Measurements from ENCODE around the gene RGSL1. TPM values are rescaled to one million over a fixed set of nuclear protein-coding genes. Genes with fewer than 3 reads are reported as not detected.

Gene RGSL1
- total RNA-seq, 2 experiments from 2014 or later, result not detected

DNA sequence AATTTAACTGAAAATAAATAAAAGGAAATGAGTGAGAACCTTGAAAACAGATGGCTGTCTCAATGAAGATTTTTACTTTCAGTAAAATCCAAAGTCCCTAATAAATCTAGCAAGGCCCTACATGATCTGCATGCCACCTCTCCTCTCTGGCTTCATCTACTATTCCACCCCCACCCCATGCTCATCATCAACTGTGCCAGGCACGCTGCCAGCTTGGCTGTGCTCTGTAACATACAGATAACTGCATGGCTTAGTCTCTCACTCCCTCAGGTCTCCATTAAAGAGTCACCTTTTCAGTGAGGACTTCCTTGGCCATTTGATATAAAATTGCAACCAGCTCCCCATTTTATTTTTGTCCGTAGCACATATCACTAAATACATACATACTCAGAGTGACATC, 26.7 kb downstream of the RGSL1 start:
- no peaks in the 10 kb centered on the region for H3K36me3 ChIP-seq (ENCODE audit: insufficient read depth, low read length)
- no peaks in the 10 kb centered on the region for H3K9me2 ChIP-seq (ENCODE audit: insufficient read depth, low read length)
- intact Hi-C loops (cut with micrococcal nuclease; ENCODE audit: unreplicated experiment), result no loop called here
- no peak for TF ChIP-seq EZH2phosphoT487 (IDR thresholded peaks at IDR 0.05; ENCODE audit: borderline replicate concordance, low read depth, low read length)
- TF ChIP-seq, protein P1, sequence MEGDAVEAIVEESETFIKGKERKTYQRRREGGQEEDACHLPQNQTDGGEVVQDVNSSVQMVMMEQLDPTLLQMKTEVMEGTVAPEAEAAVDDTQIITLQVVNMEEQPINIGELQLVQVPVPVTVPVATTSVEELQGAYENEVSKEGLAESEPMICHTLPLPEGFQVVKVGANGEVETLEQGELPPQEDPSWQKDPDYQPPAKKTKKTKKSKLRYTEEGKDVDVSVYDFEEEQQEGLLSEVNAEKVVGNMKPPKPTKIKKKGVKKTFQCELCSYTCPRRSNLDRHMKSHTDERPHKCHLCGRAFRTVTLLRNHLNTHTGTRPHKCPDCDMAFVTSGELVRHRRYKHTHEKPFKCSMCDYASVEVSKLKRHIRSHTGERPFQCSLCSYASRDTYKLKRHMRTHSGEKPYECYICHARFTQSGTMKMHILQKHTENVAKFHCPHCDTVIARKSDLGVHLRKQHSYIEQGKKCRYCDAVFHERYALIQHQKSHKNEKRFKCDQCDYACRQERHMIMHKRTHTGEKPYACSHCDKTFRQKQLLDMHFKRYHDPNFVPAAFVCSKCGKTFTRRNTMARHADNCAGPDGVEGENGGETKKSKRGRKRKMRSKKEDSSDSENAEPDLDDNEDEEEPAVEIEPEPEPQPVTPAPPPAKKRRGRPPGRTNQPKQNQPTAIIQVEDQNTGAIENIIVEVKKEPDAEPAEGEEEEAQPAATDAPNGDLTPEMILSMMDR (conservative IDR thresholded peaks at IDR 0.05; ENCODE audit: low read length), result no peak
- H3K27ac ChIP-seq (ENCODE audit: low read depth, low read length, poor library complexity, severe bottlenecking), result no peak overlapping the region
- no TSS peak for BruUV-seq (replicated peaks)
- H3K9me3 ChIP-seq (ENCODE audit: low read length), result peaks cover 19% of the 10 kb centered on the region; the same call in 1 of the 2 replicates
- H3K4me2 ChIP-seq (ENCODE audit: low read length), result no peak overlapping the region
- H2AFZ ChIP-seq (ENCODE audit: low read length), result no peak overlapping the region
- ChIA-PET CTCF (ENCODE audit: unreplicated experiment) (no interaction called here), POLR2A (interaction anchor here (0.9 kb wide), 1 partner anchor 92 kb away, joined by 3 read pairs; no protein-coding TSS in a partner anchor)
- no peaks in the 10 kb centered on the region for H3K79me2 ChIP-seq (ENCODE audit: insufficient read depth, low read depth, low read length)
- H4K20me1 ChIP-seq (ENCODE audit: insufficient read depth, low read length), result no peaks in the 10 kb centered on the region
- DNase-seq (ENCODE audit: low spot score), result no peak
- no peak overlapping the region for H3K4me3 ChIP-seq (ENCODE audit: low read depth, low read length, poor library complexity, severe bottlenecking)
- H3K4me1 ChIP-seq (ENCODE audit: insufficient read depth, low read length, poor library complexity, severe bottlenecking), result no peaks in the 10 kb centered on the region

DNA sequence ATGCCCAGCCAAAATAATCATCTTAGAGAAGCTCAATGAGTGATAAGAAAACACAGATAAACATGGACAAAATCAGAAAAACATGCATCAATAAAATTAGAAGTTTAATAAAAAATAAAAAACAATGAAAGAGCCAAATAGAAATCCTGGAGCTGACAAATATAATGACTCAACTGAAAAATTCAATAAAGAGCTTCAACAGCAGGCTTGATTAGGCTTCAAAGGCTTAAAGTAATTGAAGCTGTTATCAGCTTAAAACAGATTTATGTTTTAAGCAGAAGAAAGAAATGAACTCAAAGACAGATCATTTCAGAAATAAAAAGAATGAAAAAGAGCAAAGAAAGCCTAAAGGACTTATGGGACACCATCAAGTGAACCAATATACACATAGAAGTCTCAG, 28.3 kb downstream of the RGSL1 start:
- Histone ChIP-seq H3K4me3 (ENCODE audit: low read depth, low read length, poor library complexity, severe bottlenecking) (no peak overlapping the region), H4K20me1 (ENCODE audit: insufficient read depth, low read length) (no peaks in the 10 kb centered on the region), H3K79me2 (ENCODE audit: insufficient read depth, low read depth, low read length) (no peaks in the 10 kb centered on the region), H2AFZ (ENCODE audit: low read length) (no peak overlapping the region), H3K9me2 (ENCODE audit: insufficient read depth, low read length) (no peaks in the 10 kb centered on the region), H3K4me2 (ENCODE audit: low read length) (no peak overlapping the region), H3K36me3 (ENCODE audit: insufficient read depth, low read length) (no peaks in the 10 kb centered on the region), H3K9me3 (ENCODE audit: low read length) (peaks cover 28% of the 10 kb centered on the region; the same call in 1 of the 2 replicates), H3K4me1 (ENCODE audit: insufficient read depth, low read length, poor library complexity, severe bottlenecking) (no peaks in the 10 kb centered on the region), H3K27ac (ENCODE audit: low read depth, low read length, poor library complexity, severe bottlenecking) (no peak overlapping the region)
- TF ChIP-seq, protein P1 (conservative IDR thresholded peaks at IDR 0.05; ENCODE audit: low read length), result no peak
- TF ChIP-seq EZH2phosphoT487 (IDR thresholded peaks at IDR 0.05; ENCODE audit: borderline replicate concordance, low read depth, low read length), result no peak
- POLR2A ChIA-PET, result interaction anchor here (0.6 to 1.7 kb wide), 7 partner anchors 9 to 449 kb away, joined by 3 to 7 read pairs (median 3); no protein-coding TSS in a partner anchor
- intact Hi-C loops (cut with micrococcal nuclease; ENCODE audit: unreplicated experiment), result no loop called here
- BruUV-seq (replicated peaks), result no TSS peak
- CTCF ChIA-PET (ENCODE audit: unreplicated experiment), result no interaction called here
- no peak for DNase-seq (ENCODE audit: low spot score)

- Histone ChIP-seq H3K27ac (ENCODE audit: low read depth, low read length, poor library complexity, severe bottlenecking) (no peak overlapping the region), H2AFZ (ENCODE audit: low read length) (peak overlapping the region; percentile 44; the same call in 1 of the 2 replicates), H3K4me2 (ENCODE audit: low read length) (peak overlapping the region; percentile 45), H3K36me3 (ENCODE audit: insufficient read depth, low read length) (no peaks in the 10 kb centered on the region), H3K9me3 (ENCODE audit: low read length) (peaks cover 20% of the 10 kb centered on the region; the same call in 1 of the 2 replicates), H3K79me2 (ENCODE audit: insufficient read depth, low read depth, low read length) (no peaks in the 10 kb centered on the region), H3K9me2 (ENCODE audit: insufficient read depth, low read length) (no peaks in the 10 kb centered on the region), H4K20me1 (ENCODE audit: insufficient read depth, low read length) (no peaks in the 10 kb centered on the region), H3K4me1 (ENCODE audit: insufficient read depth, low read length, poor library complexity, severe bottlenecking) (peaks cover 23% of the 10 kb centered on the region), H3K4me3 (ENCODE audit: low read depth, low read length, poor library complexity, severe bottlenecking) (no peak overlapping the region)
- no peak for DNase-seq (ENCODE audit: low spot score)
- intact Hi-C loops (cut with micrococcal nuclease; ENCODE audit: unreplicated experiment), result no loop called here
- no TSS peak for BruUV-seq (replicated peaks)
- no peak for TF ChIP-seq EZH2phosphoT487 (IDR thresholded peaks at IDR 0.05; ENCODE audit: borderline replicate concordance, low read depth, low read length)
- TF ChIP-seq, protein P1 (conservative IDR thresholded peaks at IDR 0.05; ENCODE audit: low read length), result no peak
- CTCF ChIA-PET (ENCODE audit: unreplicated experiment), result interaction anchor here (0.6 to 1.1 kb wide), 5 partner anchors 9 to 877 kb away, joined by 3 to 4 read pairs (median 4); partner anchors contain the start of gene RNASEL
- POLR2A ChIA-PET, result interaction anchor here (0.5 to 2.3 kb wide), 13 partner anchors 8 to 1001 kb away, joined by 3 to 11 read pairs (median 3); partner anchors contain the start of gene RNASEL
Observed at GRCh38 chr1:182484067-182484466, 34.1 kb downstream of the RGSL1 start.

All from OCI-LY7 (cell line).